Measurements from ENCODE around the gene VPS13D. TPM values are rescaled to one million over a fixed set of nuclear protein-coding genes. Genes with fewer than 3 reads are reported as not detected.

The VPS13D gene
- total RNA-seq, 4 donors from 2014 or later, result 33.2 to 115 (median 56.5) TPM

DNA sequence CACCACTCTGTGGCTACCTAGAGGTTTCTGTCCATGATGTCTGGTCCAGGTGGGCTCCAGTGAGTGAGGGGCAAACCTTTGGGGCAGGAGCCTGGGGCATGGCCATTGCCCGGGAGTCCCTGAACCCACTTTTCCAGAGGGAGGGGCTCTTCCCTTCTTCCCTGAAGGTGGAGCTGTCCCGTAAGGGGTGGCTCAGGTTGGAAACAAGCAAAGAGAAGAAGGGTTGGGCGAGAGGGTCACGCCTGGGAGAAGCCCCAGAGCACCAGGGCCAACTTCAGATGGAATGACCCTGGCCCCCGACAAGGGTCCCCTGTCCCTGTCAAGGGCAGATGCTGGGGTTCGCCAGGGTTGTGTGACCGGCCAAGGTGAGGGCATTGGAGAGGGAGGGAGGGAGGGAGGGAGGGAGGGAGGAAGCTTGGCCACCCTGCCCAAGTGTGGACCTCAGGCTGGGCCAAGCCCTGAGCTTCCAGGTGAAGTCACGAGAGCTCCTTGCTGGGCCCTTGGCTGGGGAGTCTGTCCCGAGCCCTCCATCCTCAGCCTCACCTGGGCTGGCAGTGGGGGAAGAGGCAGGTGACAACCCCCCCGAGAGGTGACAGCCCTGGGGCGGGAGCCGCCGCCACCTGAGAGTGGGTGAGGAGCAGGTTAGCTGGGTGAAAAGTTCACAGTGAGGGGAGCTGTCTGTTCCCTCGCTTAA lies 318.6 kb downstream of the VPS13D start:
- H3K27ac ChIP-seq, result peak overlapping the region; percentile 86 to 92
- H3K4me1 ChIP-seq, result peaks cover 9 to 10% of the 10 kb centered on the region in 2 donors
- no peak for DNase-seq

GRCh38 chr1:12548973-12549459 lies 319.2 kb downstream of the VPS13D start:
- peaks cover 9 to 10% of the 10 kb centered on the region in 2 donors for H3K4me1 ChIP-seq
- peak overlapping the region; percentile 86 to 92 for H3K27ac ChIP-seq
- no peaks in the 10 kb centered on the region for H3K9me3 ChIP-seq
- peak overlapping the region in 1 of 2 donors; percentile 7 for H3K4me3 ChIP-seq
- TF ChIP-seq, protein P1, sequence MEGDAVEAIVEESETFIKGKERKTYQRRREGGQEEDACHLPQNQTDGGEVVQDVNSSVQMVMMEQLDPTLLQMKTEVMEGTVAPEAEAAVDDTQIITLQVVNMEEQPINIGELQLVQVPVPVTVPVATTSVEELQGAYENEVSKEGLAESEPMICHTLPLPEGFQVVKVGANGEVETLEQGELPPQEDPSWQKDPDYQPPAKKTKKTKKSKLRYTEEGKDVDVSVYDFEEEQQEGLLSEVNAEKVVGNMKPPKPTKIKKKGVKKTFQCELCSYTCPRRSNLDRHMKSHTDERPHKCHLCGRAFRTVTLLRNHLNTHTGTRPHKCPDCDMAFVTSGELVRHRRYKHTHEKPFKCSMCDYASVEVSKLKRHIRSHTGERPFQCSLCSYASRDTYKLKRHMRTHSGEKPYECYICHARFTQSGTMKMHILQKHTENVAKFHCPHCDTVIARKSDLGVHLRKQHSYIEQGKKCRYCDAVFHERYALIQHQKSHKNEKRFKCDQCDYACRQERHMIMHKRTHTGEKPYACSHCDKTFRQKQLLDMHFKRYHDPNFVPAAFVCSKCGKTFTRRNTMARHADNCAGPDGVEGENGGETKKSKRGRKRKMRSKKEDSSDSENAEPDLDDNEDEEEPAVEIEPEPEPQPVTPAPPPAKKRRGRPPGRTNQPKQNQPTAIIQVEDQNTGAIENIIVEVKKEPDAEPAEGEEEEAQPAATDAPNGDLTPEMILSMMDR (IDR thresholded peaks at IDR 0.05), result no peak
- TF ChIP-seq POLR2A (IDR thresholded peaks at IDR 0.05), result no peak
- H3K36me3 ChIP-seq, result no peaks in the 10 kb centered on the region
- intact Hi-C loops (cut with DNase I; ENCODE audit: low total_unique reads), result no loop called here
- DNase-seq, result peak; percentile 74 to 82
- no peaks in the 10 kb centered on the region for H3K27me3 ChIP-seq

More for the DNA sequence above, 318.6 kb downstream of the VPS13D start:
- H3K27me3 ChIP-seq, result no peaks in the 10 kb centered on the region
- H3K9me3 ChIP-seq, result no peaks in the 10 kb centered on the region
- intact Hi-C loops (cut with DNase I; ENCODE audit: low total_unique reads), result no loop called here
- H3K4me3 ChIP-seq, result no peak overlapping the region
- TF ChIP-seq, protein P1 (IDR thresholded peaks at IDR 0.05), result no peak
- TF ChIP-seq POLR2A (IDR thresholded peaks at IDR 0.05), result no peak
- no peaks in the 10 kb centered on the region for H3K36me3 ChIP-seq

GRCh38 chr1:12549460-12550349 lies 319.9 kb downstream of the VPS13D start:
- no peak for TF ChIP-seq POLR2A (IDR thresholded peaks at IDR 0.05)
- TF ChIP-seq, protein P1 (IDR thresholded peaks at IDR 0.05), result peak in 1 of 4 experiments; percentile 7
- H3K9me3 ChIP-seq, result no peaks in the 10 kb centered on the region
- peak overlapping the region; percentile 86 to 92 for H3K27ac ChIP-seq
- peak; percentile 87 to 90 for DNase-seq
- no peaks in the 10 kb centered on the region for H3K27me3 ChIP-seq
- intact Hi-C loops (cut with DNase I; ENCODE audit: low total_unique reads), result no loop called here
- peaks cover 9 to 10% of the 10 kb centered on the region in 2 donors for H3K4me1 ChIP-seq
- no peaks in the 10 kb centered on the region for H3K36me3 ChIP-seq
- peak overlapping the region in 1 of 2 donors; percentile 7 for H3K4me3 ChIP-seq

- H3K4me1 ChIP-seq, result peaks cover 9 to 10% of the 10 kb centered on the region in 2 donors
- TF ChIP-seq, protein P1 (IDR thresholded peaks at IDR 0.05), result no peak
- TF ChIP-seq POLR2A (IDR thresholded peaks at IDR 0.05), result no peak
- no peaks in the 10 kb centered on the region for H3K27me3 ChIP-seq
- no peak overlapping the region for H3K4me3 ChIP-seq
- intact Hi-C loops (cut with DNase I; ENCODE audit: low total_unique reads), result no loop called here
- H3K27ac ChIP-seq, result peak overlapping the region; percentile 18 to 60
- no peaks in the 10 kb centered on the region for H3K9me3 ChIP-seq
- H3K36me3 ChIP-seq, result no peaks in the 10 kb centered on the region
- no peak for DNase-seq
These were observed 321.8 kb downstream of the VPS13D start for GRCh38 chr1:12551584-12551983.

Data from uterus (tissue), 4 donors.